Stimulated activated CD8-positive, alpha-beta memory T cell treated with anti-CD3 and anti-CD28 coated beads, Interleukin-4, amount 100 ng/mL, for 24 hours (primary cell): ENCODE results near the gene MAP3K5.
A peak's percentile ranks its signal among the peaks of the same experiment; 100 is the strongest.
"Not testable (repeated sequence)": the region's sequence is repeated elsewhere in the genome, so short reads cannot be mapped to it uniquely, and the experiment has no call there.

Experiments used
- DNase-seq: peaks from one replicate; pipeline ENCODE4 v3.0.0-alpha.2; 2020; ENCODE audit warnings: low read depth

Gene MAP3K5, protein sequence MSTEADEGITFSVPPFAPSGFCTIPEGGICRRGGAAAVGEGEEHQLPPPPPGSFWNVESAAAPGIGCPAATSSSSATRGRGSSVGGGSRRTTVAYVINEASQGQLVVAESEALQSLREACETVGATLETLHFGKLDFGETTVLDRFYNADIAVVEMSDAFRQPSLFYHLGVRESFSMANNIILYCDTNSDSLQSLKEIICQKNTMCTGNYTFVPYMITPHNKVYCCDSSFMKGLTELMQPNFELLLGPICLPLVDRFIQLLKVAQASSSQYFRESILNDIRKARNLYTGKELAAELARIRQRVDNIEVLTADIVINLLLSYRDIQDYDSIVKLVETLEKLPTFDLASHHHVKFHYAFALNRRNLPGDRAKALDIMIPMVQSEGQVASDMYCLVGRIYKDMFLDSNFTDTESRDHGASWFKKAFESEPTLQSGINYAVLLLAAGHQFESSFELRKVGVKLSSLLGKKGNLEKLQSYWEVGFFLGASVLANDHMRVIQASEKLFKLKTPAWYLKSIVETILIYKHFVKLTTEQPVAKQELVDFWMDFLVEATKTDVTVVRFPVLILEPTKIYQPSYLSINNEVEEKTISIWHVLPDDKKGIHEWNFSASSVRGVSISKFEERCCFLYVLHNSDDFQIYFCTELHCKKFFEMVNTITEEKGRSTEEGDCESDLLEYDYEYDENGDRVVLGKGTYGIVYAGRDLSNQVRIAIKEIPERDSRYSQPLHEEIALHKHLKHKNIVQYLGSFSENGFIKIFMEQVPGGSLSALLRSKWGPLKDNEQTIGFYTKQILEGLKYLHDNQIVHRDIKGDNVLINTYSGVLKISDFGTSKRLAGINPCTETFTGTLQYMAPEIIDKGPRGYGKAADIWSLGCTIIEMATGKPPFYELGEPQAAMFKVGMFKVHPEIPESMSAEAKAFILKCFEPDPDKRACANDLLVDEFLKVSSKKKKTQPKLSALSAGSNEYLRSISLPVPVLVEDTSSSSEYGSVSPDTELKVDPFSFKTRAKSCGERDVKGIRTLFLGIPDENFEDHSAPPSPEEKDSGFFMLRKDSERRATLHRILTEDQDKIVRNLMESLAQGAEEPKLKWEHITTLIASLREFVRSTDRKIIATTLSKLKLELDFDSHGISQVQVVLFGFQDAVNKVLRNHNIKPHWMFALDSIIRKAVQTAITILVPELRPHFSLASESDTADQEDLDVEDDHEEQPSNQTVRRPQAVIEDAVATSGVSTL (N-terminal part only)

DNA sequence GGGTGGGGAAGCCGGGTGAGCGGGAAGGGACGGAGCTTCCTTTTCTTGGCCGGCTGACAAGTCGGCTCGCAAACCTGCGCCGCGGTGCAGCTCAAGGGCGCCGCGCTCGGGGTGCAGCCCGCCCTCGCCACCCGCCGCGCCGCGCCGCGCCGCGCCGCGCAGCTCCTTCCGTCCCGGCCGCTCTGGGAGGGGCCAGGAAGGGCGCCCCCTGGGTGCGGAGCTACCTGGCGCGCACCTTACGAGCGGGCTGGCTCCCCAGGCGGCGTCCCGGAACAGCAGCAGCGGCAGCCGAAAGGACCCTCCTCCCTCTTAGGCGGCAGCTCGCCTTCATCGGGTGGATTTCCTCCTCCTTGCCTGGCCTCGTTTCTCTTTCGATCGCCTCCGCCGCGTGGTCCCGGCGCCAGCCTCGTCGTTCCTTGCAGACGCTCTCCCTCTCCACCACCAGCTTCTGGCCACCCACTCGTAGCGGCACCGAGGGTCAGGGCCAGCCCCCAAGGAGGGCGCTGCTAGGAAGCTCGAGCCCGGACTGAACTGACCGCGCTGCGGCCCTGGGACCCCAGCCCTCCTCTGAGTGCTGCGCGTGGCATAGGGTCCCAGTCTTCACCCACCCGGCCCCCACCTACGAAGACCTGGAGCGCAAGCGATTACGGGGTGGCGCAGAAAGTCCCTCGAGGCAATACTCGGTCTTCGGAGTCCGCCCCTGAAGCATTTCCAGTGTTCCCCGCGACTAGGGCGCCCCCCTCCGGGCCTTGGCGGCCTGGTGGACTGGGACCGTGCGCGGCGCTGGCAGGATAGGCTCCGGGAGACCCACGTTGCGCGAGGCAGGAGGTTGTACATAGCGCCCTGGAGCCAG lies at the start of gene MAP3K5:
TSS of gene MAP3K5 (minus strand) at position 68 of the 853 bp plus-strand sequence. CDS start 320 bp downstream, outside the sequence.
- peak; percentile 88 for DNase-seq

GRCh38 chr6:136840276-136841001 lies 48.2 kb upstream of the MAP3K5 start:
- no peak for DNase-seq

- no peak for DNase-seq
These were observed 39.7 kb upstream of the MAP3K5 start for GRCh38 chr6:136831873-136832562.

GRCh38 chr6:136826216-136826615 lies 33.9 kb upstream of the MAP3K5 start:
- DNase-seq, result no peak

DNA sequence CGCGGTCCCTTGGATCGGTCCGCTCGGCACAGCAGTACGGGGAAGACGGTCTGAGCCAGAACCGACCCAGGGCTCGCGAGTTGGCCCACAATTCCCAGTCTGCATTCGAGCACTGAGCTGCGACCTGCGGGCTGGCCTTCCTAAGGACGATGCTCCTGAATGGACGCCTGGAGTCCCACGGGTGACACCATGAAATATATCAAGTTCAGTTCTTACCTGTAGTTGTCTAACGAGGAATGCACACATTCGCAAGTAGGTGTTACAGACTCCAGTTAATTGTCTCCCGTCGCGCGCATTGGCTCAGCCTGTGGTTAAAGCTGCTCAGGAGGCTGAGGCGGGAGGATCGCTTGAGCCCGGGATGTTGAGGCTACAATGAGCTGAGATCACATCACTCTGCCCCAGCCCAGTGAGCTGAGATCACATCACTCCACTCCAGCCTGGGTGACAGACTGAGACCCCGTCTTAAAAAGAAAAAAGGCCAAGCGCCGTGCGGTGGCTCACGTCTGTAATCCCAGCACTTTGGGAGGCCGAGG lies 30.9 kb upstream of the MAP3K5 start:
- peak; percentile 0 for DNase-seq

- DNase-seq, result peak; percentile 78
These were observed 30.3 kb upstream of the MAP3K5 start, which contains the start of gene PEX7 for GRCh38 chr6:136822376-136823127. Gene PEX7, plus strand, starts transcription at chr6:136822592. Its CDS starts 74 bp downstream, at chr6:136822666.

DNA sequence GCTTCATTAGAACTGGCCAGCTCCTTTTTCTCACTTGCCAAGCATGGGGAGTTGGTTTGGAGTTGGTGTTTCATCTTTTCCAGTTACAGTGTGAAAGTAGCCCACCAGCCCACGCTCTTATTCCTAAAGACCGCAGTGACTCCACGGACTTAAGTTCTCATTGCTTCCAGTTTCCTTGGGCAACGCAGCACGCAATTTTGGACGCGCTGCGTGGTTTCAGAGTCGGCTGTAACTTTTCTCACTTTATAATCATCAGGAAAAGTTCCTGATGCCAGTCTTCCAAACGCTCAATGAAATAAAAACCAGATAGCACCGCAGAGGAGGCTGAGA lies 29.7 kb upstream of the MAP3K5 start:
- DNase-seq, result peak; percentile 0

DNA sequence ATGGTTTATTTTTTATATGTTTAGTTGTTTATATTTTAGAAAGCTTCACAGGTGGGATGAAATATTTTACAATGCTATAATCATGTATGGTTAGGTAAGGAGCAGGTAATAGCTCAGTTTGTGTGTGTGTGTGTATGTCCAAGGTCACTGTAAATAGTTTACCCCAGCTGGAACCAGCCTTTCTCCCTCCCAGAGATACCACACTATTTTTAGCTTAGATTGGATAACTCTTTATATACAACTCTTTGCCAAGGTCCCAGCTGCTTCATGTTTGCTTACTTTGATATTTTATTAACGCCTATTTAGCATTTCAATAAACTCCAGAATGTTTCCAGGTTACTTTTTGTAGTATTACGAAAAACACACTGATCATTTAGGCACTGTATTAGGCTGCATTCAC lies 28.3 kb upstream of the MAP3K5 start:
- DNase-seq, result no peak

DNA sequence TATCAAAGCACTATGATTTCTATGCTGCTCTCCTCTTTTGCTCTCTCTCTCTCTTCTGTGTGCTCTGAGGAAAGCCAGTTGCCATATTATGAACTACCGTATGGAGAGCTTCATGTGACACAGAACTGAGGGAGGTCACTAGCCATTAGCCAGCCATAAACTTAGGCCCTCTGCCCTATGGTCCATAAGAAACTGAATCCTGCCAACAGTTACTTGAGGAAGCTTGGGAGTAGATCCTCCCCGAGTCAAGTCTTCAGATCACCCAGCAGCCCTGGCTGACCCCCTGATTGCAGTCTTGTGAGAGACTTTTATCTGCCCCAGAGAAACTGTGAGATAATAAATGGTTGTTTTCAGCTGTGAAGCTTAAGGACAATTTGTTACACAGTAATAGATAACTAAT lies 24.4 kb upstream of the MAP3K5 start:
- no peak for DNase-seq

- DNase-seq, result not testable (repeated sequence)
These were observed 23.3 kb upstream of the MAP3K5 start for GRCh38 chr6:136815608-136816007.

- no peak for DNase-seq
These were observed 19.9 kb upstream of the MAP3K5 start for GRCh38 chr6:136812174-136812573.

GRCh38 chr6:136811272-136811671 lies 19.0 kb upstream of the MAP3K5 start:
- DNase-seq, result no peak

GRCh38 chr6:136809091-136809860 lies 17.0 kb upstream of the MAP3K5 start:
- no peak for DNase-seq

DNA sequence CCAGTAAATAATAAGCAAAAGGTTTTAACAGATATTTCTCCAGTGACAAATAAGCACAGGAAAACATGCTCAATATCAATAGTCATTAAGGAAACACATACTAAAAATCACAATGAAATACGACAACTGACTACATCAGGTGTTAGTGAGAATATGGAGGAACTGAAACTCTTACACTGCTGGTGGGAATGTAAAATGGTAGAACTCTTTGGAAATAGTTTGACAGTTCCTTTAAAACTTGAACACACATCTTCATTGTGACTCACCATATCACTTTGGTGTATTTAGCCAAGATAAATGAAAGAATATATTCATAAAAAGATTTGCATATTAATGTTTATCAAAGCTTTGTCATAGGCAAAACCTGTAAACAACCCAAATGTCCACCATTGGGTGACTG lies 11.3 kb upstream of the MAP3K5 start:
- DNase-seq, result no peak

DNA sequence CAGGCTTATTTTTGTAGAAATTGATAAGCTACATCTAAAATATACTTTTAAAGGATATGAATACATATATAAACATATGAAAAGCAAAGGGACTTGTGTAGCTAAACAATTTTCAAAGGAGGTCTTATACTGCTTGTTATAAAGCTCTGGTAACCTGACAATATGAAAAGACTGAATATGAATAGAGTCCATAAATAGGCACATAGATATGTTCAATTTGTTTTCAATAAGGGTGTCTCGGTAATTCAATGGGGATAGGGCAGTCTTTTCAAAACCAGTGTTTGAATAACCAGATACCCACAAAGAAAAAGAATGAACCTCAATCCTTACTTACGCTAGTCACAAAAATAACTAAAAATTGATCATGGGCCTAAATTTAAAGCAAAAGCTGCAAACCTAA lies 9.3 kb upstream of the MAP3K5 start:
- no peak for DNase-seq

GRCh38 chr6:136798044-136798443 lies 5.8 kb upstream of the MAP3K5 start:
- DNase-seq, result no peak

DNA sequence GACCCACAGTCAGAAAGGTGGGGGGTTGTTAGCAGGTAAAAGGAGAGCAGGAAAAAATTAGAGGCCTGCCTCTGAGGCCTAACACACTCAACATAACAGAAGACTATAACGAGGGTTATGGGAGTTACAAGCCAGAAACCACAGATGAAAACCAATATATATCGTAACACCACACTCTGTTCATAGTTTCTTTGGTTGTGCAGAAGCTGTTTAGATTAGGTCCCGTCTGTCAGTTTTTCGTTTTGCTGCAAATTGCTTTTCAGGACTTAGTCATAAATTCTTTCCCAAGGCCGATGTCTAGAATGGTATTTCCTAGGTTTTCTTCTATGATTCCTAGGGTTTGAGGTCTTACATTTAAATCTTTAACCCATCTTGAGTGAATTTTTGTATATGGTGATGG lies 3.7 kb upstream of the MAP3K5 start:
- no peak for DNase-seq

GRCh38 chr6:136795386-136795785 lies 3.1 kb upstream of the MAP3K5 start:
- no peak for DNase-seq
